Astrocyte (in vitro differentiated cells and primary cell): ENCODE results near the gene CYRIA. TPM values are rescaled to one million over a fixed set of nuclear protein-coding genes. Genes with fewer than 3 reads are reported as not detected.

Source experiments
- DNase-seq: peaks from one replicate; pipeline ENCODE4 v3.0.0-alpha.2; 2010; ENCODE audit warnings: low read depth
- FAIRE-seq: peaks from 2 replicates; lab custom pipeline; 2011; peaks lifted over from hg19 to GRCh38; lab: Jason Lieb, UNC
- H2AFZ ChIP-seq: 2 replicates; pipeline ENCODE4 v1.6.0; 2012; ENCODE audit warnings: low read depth, low read length, inconsistent platforms
- H3K27ac ChIP-seq: 2 replicates; pipeline ENCODE4 v1.5.1; 2011; ENCODE audit warnings: low read depth, low read length, inconsistent platforms
- H3K27me3 ChIP-seq: 2 replicates; pipeline ENCODE4 v1.6.0; 2011; ENCODE audit warnings: low read length, inconsistent platforms; ENCODE audit not compliant: insufficient read depth
- H3K36me3 ChIP-seq: 2 replicates; pipeline ENCODE4 v1.5.1; 2011; ENCODE audit warnings: low read length, inconsistent platforms; ENCODE audit not compliant: insufficient read depth
- H3K4me1 ChIP-seq: 2 replicates; pipeline ENCODE4 v1.5.1; 2011; ENCODE audit warnings: low read length, inconsistent platforms; ENCODE audit not compliant: insufficient read depth
- H3K4me2 ChIP-seq: 2 replicates; pipeline ENCODE4 v1.6.0; 2012; ENCODE audit warnings: low read length, inconsistent platforms
- H3K4me3 ChIP-seq: 2 replicates; pipeline ENCODE4 v1.5.1; 2011; ENCODE audit warnings: low read depth, mild to moderate bottlenecking, low read length, inconsistent platforms; ENCODE audit not compliant: insufficient read depth
- H3K79me2 ChIP-seq: 2 replicates; pipeline ENCODE4 v1.6.0; 2012; ENCODE audit warnings: mild to moderate bottlenecking, low read length, inconsistent platforms; ENCODE audit not compliant: insufficient read depth
- H3K9ac ChIP-seq: 2 replicates; pipeline ENCODE4 v1.6.0; 2012; ENCODE audit warnings: mild to moderate bottlenecking, low read length, inconsistent platforms
- H3K9me3 ChIP-seq: 2 replicates; pipeline ENCODE4 v1.5.1; 2012; ENCODE audit warnings: low read depth, mild to moderate bottlenecking, low read length, inconsistent platforms; ENCODE audit not compliant: insufficient read depth
- H4K20me1 ChIP-seq: 2 replicates; pipeline ENCODE4 v1.6.0; 2012; ENCODE audit warnings: low read length, inconsistent platforms; ENCODE audit not compliant: insufficient read depth
- H3K27ac Mint-ChIP-seq: one replicate; pipeline ENCODE4 v1.8.0; 2021; ENCODE audit warnings: mild to moderate bottlenecking, mixed read lengths; ENCODE audit not compliant: unreplicated experiment
- H3K27me3 Mint-ChIP-seq: one replicate; pipeline ENCODE4 v1.8.0; 2021; ENCODE audit warnings: low read depth, mixed read lengths; ENCODE audit not compliant: unreplicated experiment
- H3K36me3 Mint-ChIP-seq: one replicate; pipeline ENCODE4 v1.8.0; 2021; ENCODE audit warnings: low read depth, mixed read lengths; ENCODE audit not compliant: unreplicated experiment
- H3K4me1 Mint-ChIP-seq: one replicate; pipeline ENCODE4 v1.8.0; 2021; ENCODE audit warnings: low read depth, mixed read lengths; ENCODE audit not compliant: unreplicated experiment
- H3K4me3 Mint-ChIP-seq: one replicate; pipeline ENCODE4 v1.8.0; 2021; ENCODE audit warnings: mild to moderate bottlenecking, moderate library complexity, mixed read lengths; ENCODE audit not compliant: unreplicated experiment
- H3K9me3 Mint-ChIP-seq: one replicate; pipeline ENCODE4 v1.8.0; 2021; ENCODE audit warnings: mild to moderate bottlenecking, mixed read lengths; ENCODE audit not compliant: unreplicated experiment
- CTCF ChIP-seq: IDR thresholded peaks from 2 replicates; pipeline ENCODE4 v1.5.1; 2011; ENCODE audit warnings: low read depth, mild to moderate bottlenecking, inconsistent platforms, low read length, moderate library complexity; ENCODE audit not compliant: insufficient read depth
- EZH2 ChIP-seq: IDR thresholded peaks from 2 replicates; pipeline ENCODE4 v1.6.1; 2012; ENCODE audit warnings: mild to moderate bottlenecking, low read length, inconsistent platforms; ENCODE audit not compliant: insufficient read depth
- total RNA-seq: library from RNA; stranded (reverse); gene quantifications from 2 replicates; pipeline ENCODE4 v1.2.1, GENCODE V29; 2021

Gene CYRIA
- total RNA-seq, 1 donor from 2014 or later: 4.9 TPM

GRCh38 chr2:16635791-16636699 lies 29.6 kb downstream of the CYRIA start:
- H3K4me2 ChIP-seq: peak overlapping the region; percentile 69
- no peaks in the 10 kb centered on the region for H3K27me3 ChIP-seq
- Mint-ChIP-seq H3K4me3 (no peak overlapping the region), H3K36me3 (no peaks in the 10 kb centered on the region), H3K27ac (peak overlapping the region; percentile 70), H3K9me3 (peaks cover 1% of the 10 kb centered on the region), H3K4me1 (peaks cover 24% of the 10 kb centered on the region), H3K27me3 (peaks cover 3% of the 10 kb centered on the region)
- FAIRE-seq (no peak), DNase-seq (peak; percentile 69)
- TF ChIP-seq EZH2: no peak
- H2AFZ ChIP-seq: peak overlapping the region; percentile 64
- H3K79me2 ChIP-seq: no peaks in the 10 kb centered on the region
- no peak overlapping the region for H3K4me3 ChIP-seq
- peak overlapping the region; percentile 55 for H3K9ac ChIP-seq
- H3K4me1 ChIP-seq: peaks cover 28% of the 10 kb centered on the region
- H3K9me3 ChIP-seq: no peaks in the 10 kb centered on the region
- H4K20me1 ChIP-seq: no peaks in the 10 kb centered on the region
- H3K36me3 ChIP-seq: no peaks in the 10 kb centered on the region
- H3K27ac ChIP-seq: peak overlapping the region; percentile 42

GRCh38 chr2:16633621-16634430 lies 31.8 kb downstream of the CYRIA start:
- no peaks in the 10 kb centered on the region for H3K79me2 ChIP-seq
- no peaks in the 10 kb centered on the region for H4K20me1 ChIP-seq
- H3K9me3 ChIP-seq: no peaks in the 10 kb centered on the region
- FAIRE-seq (no peak), DNase-seq (peak; percentile 66)
- Mint-ChIP-seq H3K4me1 (peaks cover 21% of the 10 kb centered on the region), H3K27ac (peak overlapping the region; percentile 75), H3K36me3 (peaks cover 2% of the 10 kb centered on the region), H3K27me3 (peaks cover 3% of the 10 kb centered on the region), H3K4me3 (no peak overlapping the region), H3K9me3 (peaks cover 2% of the 10 kb centered on the region)
- H3K36me3 ChIP-seq: no peaks in the 10 kb centered on the region
- no peaks in the 10 kb centered on the region for H3K27me3 ChIP-seq
- H3K4me1 ChIP-seq: peaks cover 28% of the 10 kb centered on the region
- H3K4me2 ChIP-seq: peak overlapping the region; percentile 17
- H3K27ac ChIP-seq: peak overlapping the region; percentile 9
- no peak for TF ChIP-seq EZH2
- no peak for TF ChIP-seq CTCF
- H3K9ac ChIP-seq: no peak overlapping the region
- no peak overlapping the region for H2AFZ ChIP-seq
- no peak overlapping the region for H3K4me3 ChIP-seq

- Mint-ChIP-seq H3K4me3 (no peak overlapping the region), H3K27ac (no peak overlapping the region), H3K9me3 (peaks cover 2% of the 10 kb centered on the region), H3K36me3 (peaks cover 2% of the 10 kb centered on the region), H3K4me1 (peaks cover 27% of the 10 kb centered on the region), H3K27me3 (peaks cover 3% of the 10 kb centered on the region)
- no peak overlapping the region for H3K9ac ChIP-seq
- TF ChIP-seq CTCF (no peak), EZH2 (no peak)
- H3K4me2 ChIP-seq: no peak overlapping the region
- no peak for DNase-seq
- peaks cover 28% of the 10 kb centered on the region for H3K4me1 ChIP-seq
- H3K27me3 ChIP-seq: no peaks in the 10 kb centered on the region
- H2AFZ ChIP-seq: no peak overlapping the region
- no peaks in the 10 kb centered on the region for H3K9me3 ChIP-seq
- no peak overlapping the region for H3K27ac ChIP-seq
- no peaks in the 10 kb centered on the region for H3K79me2 ChIP-seq
- H4K20me1 ChIP-seq: no peaks in the 10 kb centered on the region
- no peaks in the 10 kb centered on the region for H3K36me3 ChIP-seq
- no peak for FAIRE-seq
- H3K4me3 ChIP-seq: no peak overlapping the region
Observed at GRCh38 chr2:16632598-16632997, 33.0 kb downstream of the CYRIA start.
